GM12878 (cell line): ENCODE results near the gene MFSD6.

Experiments
- BHLHE40 ChIP-seq, 2 experiments: fragments of 450-650 bp in 1 of 2; IDR thresholded peaks; 2 replicates each; pipeline ENCODE4 v1.6.1; 2011 to 2017; ENCODE audit warnings: low read depth in 2 of 2, borderline replicate concordance in 1 of 2, improper control_type of control experiment in 1 of 2, low read length in 1 of 2, mild to moderate bottlenecking in 1 of 2
- CREM ChIP-seq: IDR thresholded peaks from 2 replicates; pipeline ENCODE4 v1.6.1; 2014; ENCODE audit warnings: antibody characterized with exemption, low read depth
- SMARCA5 ChIP-seq: fragments of 450-650 bp; IDR thresholded peaks from 2 replicates; pipeline ENCODE4 v1.6.1; 2017; ENCODE audit warnings: mild to moderate bottlenecking
- SP1 ChIP-seq: IDR thresholded peaks from one replicate; pipeline ENCODE4 v1.6.1; 2011; ENCODE audit warnings: low read depth, low read length
- TAF1 ChIP-seq: IDR thresholded peaks from 2 replicates; pipeline ENCODE4 v1.6.1; 2011; ENCODE audit warnings: mild to moderate bottlenecking, low read depth, low read length, borderline replicate concordance
- TF ChIP-seq, protein P1 (sequence below): fragments of 450-650 bp; IDR thresholded peaks from 2 replicates; pipeline ENCODE4 v1.6.1; 2017; ENCODE audit warnings: mild to moderate bottlenecking, moderate library complexity

- TF ChIP-seq, protein P1, sequence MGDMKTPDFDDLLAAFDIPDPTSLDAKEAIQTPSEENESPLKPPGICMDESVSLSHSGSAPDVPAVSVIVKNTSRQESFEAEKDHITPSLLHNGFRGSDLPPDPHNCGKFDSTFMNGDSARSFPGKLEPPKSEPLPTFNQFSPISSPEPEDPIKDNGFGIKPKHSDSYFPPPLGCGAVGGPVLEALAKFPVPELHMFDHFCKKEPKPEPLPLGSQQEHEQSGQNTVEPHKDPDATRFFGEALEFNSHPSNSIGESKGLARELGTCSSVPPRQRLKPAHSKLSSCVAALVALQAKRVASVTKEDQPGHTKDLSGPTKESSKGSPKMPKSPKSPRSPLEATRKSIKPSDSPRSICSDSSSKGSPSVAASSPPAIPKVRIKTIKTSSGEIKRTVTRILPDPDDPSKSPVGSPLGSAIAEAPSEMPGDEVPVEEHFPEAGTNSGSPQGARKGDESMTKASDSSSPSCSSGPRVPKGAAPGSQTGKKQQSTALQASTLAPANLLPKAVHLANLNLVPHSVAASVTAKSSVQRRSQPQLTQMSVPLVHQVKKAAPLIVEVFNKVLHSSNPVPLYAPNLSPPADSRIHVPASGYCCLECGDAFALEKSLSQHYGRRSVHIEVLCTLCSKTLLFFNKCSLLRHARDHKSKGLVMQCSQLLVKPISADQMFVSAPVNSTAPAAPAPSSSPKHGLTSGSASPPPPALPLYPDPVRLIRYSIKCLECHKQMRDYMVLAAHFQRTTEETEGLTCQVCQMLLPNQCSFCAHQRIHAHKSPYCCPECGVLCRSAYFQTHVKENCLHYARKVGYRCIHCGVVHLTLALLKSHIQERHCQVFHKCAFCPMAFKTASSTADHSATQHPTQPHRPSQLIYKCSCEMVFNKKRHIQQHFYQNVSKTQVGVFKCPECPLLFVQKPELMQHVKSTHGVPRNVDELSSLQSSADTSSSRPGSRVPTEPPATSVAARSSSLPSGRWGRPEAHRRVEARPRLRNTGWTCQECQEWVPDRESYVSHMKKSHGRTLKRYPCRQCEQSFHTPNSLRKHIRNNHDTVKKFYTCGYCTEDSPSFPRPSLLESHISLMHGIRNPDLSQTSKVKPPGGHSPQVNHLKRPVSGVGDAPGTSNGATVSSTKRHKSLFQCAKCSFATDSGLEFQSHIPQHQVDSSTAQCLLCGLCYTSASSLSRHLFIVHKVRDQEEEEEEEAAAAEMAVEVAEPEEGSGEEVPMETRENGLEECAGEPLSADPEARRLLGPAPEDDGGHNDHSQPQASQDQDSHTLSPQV = no peak
- no peak for TF ChIP-seq CREM
- TF ChIP-seq BHLHE40 (IDR thresholded peaks at IDR 0.05; ENCODE audit: borderline replicate concordance in 1 of 2, low read depth in 2 of 2, low read length in 1 of 2) = no peak
- TF ChIP-seq SMARCA5 = no peak
- TF ChIP-seq TAF1 = no peak
- no peak for TF ChIP-seq SP1
These were observed 28.7 kb upstream of the MFSD6 start for GRCh38 chr2:190379249-190379964.
